HEK293 (cell line): ENCODE measurements around the gene ZFAND6.

Experiments used
- BCL11B ChIP-seq: fragments of 450-650 bp; formaldehyde crosslinking; IDR thresholded peaks from 2 replicates; pipeline ENCODE4 v1.5.1; 2016; ENCODE audit warnings: low read depth, missing biosample characterization, missing genetic modification characterization
- GLIS1 ChIP-seq: fragments of 450-650 bp; formaldehyde crosslinking; IDR thresholded peaks from 2 replicates; pipeline ENCODE4 v1.5.1; 2016; ENCODE audit warnings: missing biosample characterization, missing genetic modification characterization
- MYNN ChIP-seq: fragments of 450-650 bp; formaldehyde crosslinking; IDR thresholded peaks from 2 replicates; pipeline ENCODE4 v1.5.1; 2016; ENCODE audit warnings: missing biosample characterization, missing genetic modification characterization, borderline replicate concordance
- OSR2 ChIP-seq: fragments of 450-650 bp; formaldehyde crosslinking; IDR thresholded peaks from 2 replicates; pipeline ENCODE4 v1.5.1; 2016; ENCODE audit warnings: missing biosample characterization, missing genetic modification characterization
- RBAK ChIP-seq: fragments of 450-650 bp; formaldehyde crosslinking; IDR thresholded peaks from 2 replicates; pipeline ENCODE4 v1.5.1; 2016; ENCODE audit warnings: missing biosample characterization, missing genetic modification characterization
- SP2 ChIP-seq: fragments of 450-650 bp; formaldehyde crosslinking; IDR thresholded peaks from 2 replicates; pipeline ENCODE4 v1.5.1; 2016; ENCODE audit warnings: missing biosample characterization, missing genetic modification characterization
- WT1 ChIP-seq: fragments of 450-650 bp; formaldehyde crosslinking; IDR thresholded peaks from 2 replicates; pipeline ENCODE4 v1.5.1; 2016; ENCODE audit warnings: missing biosample characterization, missing genetic modification characterization
- ZBTB1 ChIP-seq: fragments of 450-650 bp; formaldehyde crosslinking; IDR thresholded peaks from 2 replicates; pipeline ENCODE4 v1.5.1; 2016; ENCODE audit warnings: missing biosample characterization, missing genetic modification characterization
- ZBTB17 ChIP-seq: fragments of 450-650 bp; formaldehyde crosslinking; IDR thresholded peaks from 2 replicates; pipeline ENCODE4 v1.5.1; 2016; ENCODE audit warnings: missing biosample characterization, missing genetic modification characterization
- ZBTB20 ChIP-seq: fragments of 450-650 bp; formaldehyde crosslinking; IDR thresholded peaks from 2 replicates; pipeline ENCODE4 v1.5.1; 2016; ENCODE audit warnings: missing biosample characterization, missing genetic modification characterization
- ZBTB8A ChIP-seq: fragments of 450-650 bp; formaldehyde crosslinking; IDR thresholded peaks from 2 replicates; pipeline ENCODE4 v1.5.1; 2016; ENCODE audit warnings: missing biosample characterization, missing genetic modification characterization
- ZEB2 ChIP-seq: fragments of 450-650 bp; formaldehyde crosslinking; IDR thresholded peaks from 2 replicates; pipeline ENCODE4 v1.5.1; 2016; ENCODE audit warnings: missing biosample characterization, missing genetic modification characterization
- ZNF121 ChIP-seq: fragments of 450-650 bp; formaldehyde crosslinking; IDR thresholded peaks from 2 replicates; pipeline ENCODE4 v1.5.1; 2016; ENCODE audit warnings: missing biosample characterization, missing genetic modification characterization
- ZNF174 ChIP-seq: fragments of 450-650 bp; formaldehyde crosslinking; IDR thresholded peaks from 2 replicates; pipeline ENCODE4 v1.5.0; 2017; ENCODE audit warnings: missing biosample characterization, mild to moderate bottlenecking, missing genetic modification characterization
- ZNF19 ChIP-seq: fragments of 450-650 bp; formaldehyde crosslinking; IDR thresholded peaks from 2 replicates; pipeline ENCODE4; 2016; ENCODE audit warnings: missing biosample characterization, missing genetic modification characterization, low read depth
- ZNF2 ChIP-seq: fragments of 450-650 bp; formaldehyde crosslinking; IDR thresholded peaks from 2 replicates; pipeline ENCODE4 v1.5.1; 2016; ENCODE audit warnings: missing biosample characterization, missing genetic modification characterization
- ZNF266 ChIP-seq: fragments of 450-650 bp; formaldehyde crosslinking; IDR thresholded peaks from 2 replicates; pipeline ENCODE4 v1.5.1; 2016; ENCODE audit warnings: missing biosample characterization, missing genetic modification characterization, low read depth
- ZNF544 ChIP-seq: fragments of 450-650 bp; formaldehyde crosslinking; IDR thresholded peaks from 2 replicates; pipeline ENCODE4 v1.5.0; 2017; ENCODE audit warnings: missing biosample characterization, missing genetic modification characterization
- ZNF677 ChIP-seq: fragments of 450-650 bp; IDR thresholded peaks from 2 replicates; pipeline ENCODE4 v1.5.0; 2018; ENCODE audit warnings: missing biosample characterization, mild to moderate bottlenecking, missing genetic modification characterization, moderate library complexity
- ZXDB ChIP-seq: fragments of 450-650 bp; formaldehyde crosslinking; IDR thresholded peaks from 2 replicates; pipeline ENCODE4 v1.5.1; 2016; ENCODE audit warnings: missing biosample characterization, missing genetic modification characterization
- TF ChIP-seq, protein P1 (sequence below): fragments of 450-650 bp; formaldehyde crosslinking; IDR thresholded peaks from 2 replicates; pipeline ENCODE4 v1.5.0; 2017; ENCODE audit warnings: missing biosample characterization, missing genetic modification characterization, borderline replicate concordance
- TF ChIP-seq, protein P2 (sequence below): fragments of 450-650 bp; formaldehyde crosslinking; IDR thresholded peaks from 2 replicates; pipeline ENCODE4 v1.5.1; 2017; ENCODE audit warnings: missing biosample characterization, missing genetic modification characterization
- TF ChIP-seq, protein P3 (sequence below): fragments of 450-650 bp; formaldehyde crosslinking; IDR thresholded peaks from 2 replicates; pipeline ENCODE4 v1.5.1; 2016; ENCODE audit warnings: missing biosample characterization, missing genetic modification characterization
- TF ChIP-seq, protein P4 (sequence below): fragments of 450-650 bp; formaldehyde crosslinking; conservative IDR thresholded peaks from 2 replicates; pipeline ENCODE4 v1.5.1; 2016; ENCODE audit warnings: low read depth, missing biosample characterization, missing genetic modification characterization
- TF ChIP-seq, protein P5 (sequence below): fragments of 450-650 bp; formaldehyde crosslinking; IDR thresholded peaks from 2 replicates; pipeline ENCODE4 v1.5.1; 2016; ENCODE audit warnings: missing biosample characterization, missing genetic modification characterization
- TF ChIP-seq, protein P6 (sequence below): fragments of 450-650 bp; formaldehyde crosslinking; IDR thresholded peaks from 2 replicates; pipeline ENCODE4 v1.5.1; 2017; ENCODE audit warnings: missing biosample characterization, mild to moderate bottlenecking, missing genetic modification characterization, moderate library complexity

Gene ZFAND6

DNA sequence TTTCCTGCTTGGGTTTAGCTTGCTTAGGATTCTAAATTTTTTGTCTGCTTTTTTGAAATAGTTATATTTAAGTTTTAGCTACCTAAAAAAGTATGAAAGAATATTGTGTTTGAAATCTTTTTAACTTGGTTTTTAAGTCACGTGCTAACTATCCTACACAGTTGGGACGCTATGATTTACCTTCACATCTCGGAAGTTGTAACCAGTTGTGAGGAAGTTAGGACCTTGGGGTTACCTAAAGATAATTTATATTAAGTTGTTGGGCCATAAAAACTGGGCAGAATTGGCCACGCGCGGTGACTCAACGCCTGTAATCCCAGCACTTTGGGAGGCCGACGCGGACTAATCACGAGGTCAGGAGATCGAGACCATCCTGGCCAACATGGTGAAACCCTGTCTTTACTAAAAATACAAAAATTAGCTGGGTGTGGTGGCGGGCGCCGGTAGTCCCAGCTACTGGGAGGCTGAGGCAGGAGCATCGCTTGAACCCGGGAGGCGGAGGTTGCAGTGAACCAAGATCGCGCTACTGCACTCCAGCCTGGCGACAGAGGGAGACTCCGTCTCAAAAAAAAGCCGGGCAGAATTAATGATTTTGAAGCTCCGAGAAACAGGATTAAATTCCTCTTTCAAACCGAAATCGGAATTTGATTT, 1.0 kb downstream of the ZFAND6 start (continued):
- TF ChIP-seq ZNF544 (tag by site-specific recombination) (no peak), ZNF677 (tag by site-specific recombination) (no peak), ZNF266 (tag by site-specific recombination) (no peak), ZNF19 (no peak), BCL11B (no peak), WT1 (tag by site-specific recombination) (peak; percentile 53; the same call in 1 of the 2 replicates), SP2 (tag by site-specific recombination) (peak; percentile 34; the same call in 1 of the 2 replicates), RBAK (tag by site-specific recombination) (no peak), ZBTB20 (tag by site-specific recombination) (0 out of 2 replicates have a peak, but pooled peaks have one; percentile 31), ZBTB17 (tag by site-specific recombination) (peak; percentile 79), ZNF2 (tag by site-specific recombination) (peak; percentile 76; the same call in 1 of the 2 replicates), OSR2 (tag by site-specific recombination) (peak; percentile 68), ZXDB (tag by site-specific recombination) (peak; percentile 77; the same call in 1 of the 2 replicates), MYNN (tag by site-specific recombination) (peak; percentile 30; the same call in 1 of the 2 replicates), ZNF174 (tag by site-specific recombination) (no peak), ZBTB1 (tag by site-specific recombination) (0 out of 2 replicates have a peak, but pooled peaks have one; percentile 38), GLIS1 (tag by site-specific recombination) (peak; percentile 77), ZEB2 (tag by site-specific recombination) (peak; percentile 62), ZNF121 (tag by site-specific recombination) (peak; percentile 65; the same call in 1 of the 2 replicates), ZBTB8A (tag by site-specific recombination) (peak; percentile 75)
- TF ChIP-seq, protein P1, sequence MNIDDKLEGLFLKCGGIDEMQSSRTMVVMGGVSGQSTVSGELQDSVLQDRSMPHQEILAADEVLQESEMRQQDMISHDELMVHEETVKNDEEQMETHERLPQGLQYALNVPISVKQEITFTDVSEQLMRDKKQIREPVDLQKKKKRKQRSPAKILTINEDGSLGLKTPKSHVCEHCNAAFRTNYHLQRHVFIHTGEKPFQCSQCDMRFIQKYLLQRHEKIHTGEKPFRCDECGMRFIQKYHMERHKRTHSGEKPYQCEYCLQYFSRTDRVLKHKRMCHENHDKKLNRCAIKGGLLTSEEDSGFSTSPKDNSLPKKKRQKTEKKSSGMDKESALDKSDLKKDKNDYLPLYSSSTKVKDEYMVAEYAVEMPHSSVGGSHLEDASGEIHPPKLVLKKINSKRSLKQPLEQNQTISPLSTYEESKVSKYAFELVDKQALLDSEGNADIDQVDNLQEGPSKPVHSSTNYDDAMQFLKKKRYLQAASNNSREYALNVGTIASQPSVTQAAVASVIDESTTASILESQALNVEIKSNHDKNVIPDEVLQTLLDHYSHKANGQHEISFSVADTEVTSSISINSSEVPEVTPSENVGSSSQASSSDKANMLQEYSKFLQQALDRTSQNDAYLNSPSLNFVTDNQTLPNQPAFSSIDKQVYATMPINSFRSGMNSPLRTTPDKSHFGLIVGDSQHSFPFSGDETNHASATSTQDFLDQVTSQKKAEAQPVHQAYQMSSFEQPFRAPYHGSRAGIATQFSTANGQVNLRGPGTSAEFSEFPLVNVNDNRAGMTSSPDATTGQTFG, result no peak
- TF ChIP-seq, protein P2, sequence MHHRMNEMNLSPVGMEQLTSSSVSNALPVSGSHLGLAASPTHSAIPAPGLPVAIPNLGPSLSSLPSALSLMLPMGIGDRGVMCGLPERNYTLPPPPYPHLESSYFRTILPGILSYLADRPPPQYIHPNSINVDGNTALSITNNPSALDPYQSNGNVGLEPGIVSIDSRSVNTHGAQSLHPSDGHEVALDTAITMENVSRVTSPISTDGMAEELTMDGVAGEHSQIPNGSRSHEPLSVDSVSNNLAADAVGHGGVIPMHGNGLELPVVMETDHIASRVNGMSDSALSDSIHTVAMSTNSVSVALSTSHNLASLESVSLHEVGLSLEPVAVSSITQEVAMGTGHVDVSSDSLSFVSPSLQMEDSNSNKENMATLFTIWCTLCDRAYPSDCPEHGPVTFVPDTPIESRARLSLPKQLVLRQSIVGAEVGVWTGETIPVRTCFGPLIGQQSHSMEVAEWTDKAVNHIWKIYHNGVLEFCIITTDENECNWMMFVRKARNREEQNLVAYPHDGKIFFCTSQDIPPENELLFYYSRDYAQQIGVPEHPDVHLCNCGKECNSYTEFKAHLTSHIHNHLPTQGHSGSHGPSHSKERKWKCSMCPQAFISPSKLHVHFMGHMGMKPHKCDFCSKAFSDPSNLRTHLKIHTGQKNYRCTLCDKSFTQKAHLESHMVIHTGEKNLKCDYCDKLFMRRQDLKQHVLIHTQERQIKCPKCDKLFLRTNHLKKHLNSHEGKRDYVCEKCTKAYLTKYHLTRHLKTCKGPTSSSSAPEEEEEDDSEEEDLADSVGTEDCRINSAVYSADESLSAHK (tag by site-specific recombination), result no peak
- TF ChIP-seq, protein P3, sequence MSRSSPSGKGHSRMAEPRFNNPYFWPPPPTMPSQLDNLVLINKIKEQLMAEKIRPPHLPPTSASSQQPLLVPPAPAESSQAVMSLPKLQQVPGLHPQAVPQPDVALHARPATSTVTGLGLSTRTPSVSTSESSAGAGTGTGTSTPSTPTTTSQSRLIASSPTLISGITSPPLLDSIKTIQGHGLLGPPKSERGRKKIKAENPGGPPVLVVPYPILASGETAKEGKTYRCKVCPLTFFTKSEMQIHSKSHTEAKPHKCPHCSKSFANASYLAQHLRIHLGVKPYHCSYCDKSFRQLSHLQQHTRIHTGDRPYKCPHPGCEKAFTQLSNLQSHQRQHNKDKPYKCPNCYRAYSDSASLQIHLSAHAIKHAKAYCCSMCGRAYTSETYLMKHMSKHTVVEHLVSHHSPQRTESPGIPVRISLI (tag by site-specific recombination), result no peak; the same call in 1 of the 2 replicates
- TF ChIP-seq, protein P4, sequence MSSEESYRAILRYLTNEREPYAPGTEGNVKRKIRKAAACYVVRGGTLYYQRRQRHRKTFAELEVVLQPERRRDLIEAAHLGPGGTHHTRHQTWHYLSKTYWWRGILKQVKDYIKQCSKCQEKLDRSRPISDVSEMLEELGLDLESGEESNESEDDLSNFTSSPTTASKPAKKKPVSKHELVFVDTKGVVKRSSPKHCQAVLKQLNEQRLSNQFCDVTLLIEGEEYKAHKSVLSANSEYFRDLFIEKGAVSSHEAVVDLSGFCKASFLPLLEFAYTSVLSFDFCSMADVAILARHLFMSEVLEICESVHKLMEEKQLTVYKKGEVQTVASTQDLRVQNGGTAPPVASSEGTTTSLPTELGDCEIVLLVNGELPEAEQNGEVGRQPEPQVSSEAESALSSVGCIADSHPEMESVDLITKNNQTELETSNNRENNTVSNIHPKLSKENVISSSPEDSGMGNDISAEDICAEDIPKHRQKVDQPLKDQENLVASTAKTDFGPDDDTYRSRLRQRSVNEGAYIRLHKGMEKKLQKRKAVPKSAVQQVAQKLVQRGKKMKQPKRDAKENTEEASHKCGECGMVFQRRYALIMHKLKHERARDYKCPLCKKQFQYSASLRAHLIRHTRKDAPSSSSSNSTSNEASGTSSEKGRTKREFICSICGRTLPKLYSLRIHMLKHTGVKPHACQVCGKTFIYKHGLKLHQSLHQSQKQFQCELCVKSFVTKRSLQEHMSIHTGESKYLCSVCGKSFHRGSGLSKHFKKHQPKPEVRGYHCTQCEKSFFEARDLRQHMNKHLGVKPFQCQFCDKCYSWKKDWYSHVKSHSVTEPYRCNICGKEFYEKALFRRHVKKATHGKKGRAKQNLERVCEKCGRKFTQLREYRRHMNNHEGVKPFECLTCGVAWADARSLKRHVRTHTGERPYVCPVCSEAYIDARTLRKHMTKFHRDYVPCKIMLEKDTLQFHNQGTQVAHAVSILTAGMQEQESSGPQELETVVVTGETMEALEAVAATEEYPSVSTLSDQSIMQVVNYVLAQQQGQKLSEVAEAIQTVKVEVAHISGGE (tag by site-specific recombination), result 0 out of 2 replicates have a peak, but pooled peaks have one; percentile 5
- TF ChIP-seq, protein P5, sequence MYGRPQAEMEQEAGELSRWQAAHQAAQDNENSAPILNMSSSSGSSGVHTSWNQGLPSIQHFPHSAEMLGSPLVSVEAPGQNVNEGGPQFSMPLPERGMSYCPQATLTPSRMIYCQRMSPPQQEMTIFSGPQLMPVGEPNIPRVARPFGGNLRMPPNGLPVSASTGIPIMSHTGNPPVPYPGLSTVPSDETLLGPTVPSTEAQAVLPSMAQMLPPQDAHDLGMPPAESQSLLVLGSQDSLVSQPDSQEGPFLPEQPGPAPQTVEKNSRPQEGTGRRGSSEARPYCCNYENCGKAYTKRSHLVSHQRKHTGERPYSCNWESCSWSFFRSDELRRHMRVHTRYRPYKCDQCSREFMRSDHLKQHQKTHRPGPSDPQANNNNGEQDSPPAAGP (tag by site-specific recombination), result peak; percentile 23; the same call in 1 of the 2 replicates
- TF ChIP-seq, protein P6, sequence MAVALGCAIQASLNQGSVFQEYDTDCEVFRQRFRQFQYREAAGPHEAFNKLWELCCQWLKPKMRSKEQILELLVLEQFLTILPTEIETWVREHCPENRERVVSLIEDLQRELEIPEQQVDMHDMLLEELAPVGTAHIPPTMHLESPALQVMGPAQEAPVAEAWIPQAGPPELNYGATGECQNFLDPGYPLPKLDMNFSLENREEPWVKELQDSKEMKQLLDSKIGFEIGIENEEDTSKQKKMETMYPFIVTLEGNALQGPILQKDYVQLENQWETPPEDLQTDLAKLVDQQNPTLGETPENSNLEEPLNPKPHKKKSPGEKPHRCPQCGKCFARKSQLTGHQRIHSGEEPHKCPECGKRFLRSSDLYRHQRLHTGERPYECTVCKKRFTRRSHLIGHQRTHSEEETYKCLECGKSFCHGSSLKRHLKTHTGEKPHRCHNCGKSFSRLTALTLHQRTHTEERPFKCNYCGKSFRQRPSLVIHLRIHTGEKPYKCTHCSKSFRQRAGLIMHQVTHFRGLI (tag by site-specific recombination), result 0 out of 2 replicates have a peak, but pooled peaks have one; percentile 9
